Fibroblast of lung (primary cell): ENCODE measurements around the gene ADGRD1. TPM values are rescaled to one million over a fixed set of nuclear protein-coding genes. Genes with fewer than 3 reads are reported as not detected.

Source experiments
- DNase-seq, 2 donors: peaks; one replicate each; pipeline versions ENCODE4 v3.0.0 to v3.0.0-alpha.2; 2010; ENCODE audit warnings: low read depth in 2 of 2
- H2AFZ ChIP-seq: 2 replicates; pipeline ENCODE4 v1.5.1; 2012; ENCODE audit warnings: low read length, control low read depth, inconsistent platforms
- H3K27ac ChIP-seq: 2 replicates; pipeline ENCODE4 v1.5.1; 2011; ENCODE audit warnings: low read length, control low read depth; ENCODE audit not compliant: insufficient read depth
- H3K27me3 ChIP-seq: 2 replicates; pipeline ENCODE4 v1.5.1; 2011; ENCODE audit warnings: mild to moderate bottlenecking, low read length; ENCODE audit not compliant: control insufficient read depth, insufficient read depth
- H3K36me3 ChIP-seq: 2 replicates; pipeline ENCODE4 v1.5.1; 2011; ENCODE audit warnings: low read length; ENCODE audit not compliant: control insufficient read depth, insufficient read depth
- H3K4me1 ChIP-seq: 2 replicates; pipeline ENCODE4 v1.5.1; 2011; ENCODE audit warnings: low read length; ENCODE audit not compliant: control insufficient read depth, insufficient read depth; ENCODE audit errors: extremely low read depth
- H3K4me2 ChIP-seq: 2 replicates; pipeline ENCODE4 v1.5.1; 2011; ENCODE audit warnings: low read length, control low read depth; ENCODE audit not compliant: insufficient read depth; ENCODE audit errors: extremely low read depth
- H3K4me3 ChIP-seq, 4 experiments: fragments of 200-600 bp in 1 of 4; sonication (generic) in 1 of 4; replicated peaks in 1 of 4; 2 replicates each; pipeline ENCODE4 v1.5.1; 2011 to 2016; ENCODE audit warnings: low read length in 4 of 4, low read depth in 3 of 4, mild to moderate bottlenecking in 3 of 4, control low read depth in 2 of 4, inconsistent platforms in 1 of 4, mixed read lengths in 1 of 4; ENCODE audit not compliant: insufficient read depth in 1 of 4; ENCODE audit errors: control extremely low read depth in 1 of 4
- H3K79me2 ChIP-seq: 2 replicates; pipeline ENCODE4 v1.5.1; 2012; ENCODE audit warnings: mild to moderate bottlenecking, low read length, inconsistent platforms; ENCODE audit not compliant: control insufficient read depth, insufficient read depth
- H3K9ac ChIP-seq: 2 replicates; pipeline ENCODE4 v1.5.1; 2011; ENCODE audit warnings: mild to moderate bottlenecking, low read length, control low read depth; ENCODE audit not compliant: insufficient read depth
- H3K9me3 ChIP-seq: 2 replicates; pipeline ENCODE4 v1.5.1; 2012; ENCODE audit warnings: low read depth, low read length; ENCODE audit not compliant: control insufficient read depth, insufficient read depth
- H4K20me1 ChIP-seq: 2 replicates; pipeline ENCODE4 v1.5.1; 2011; ENCODE audit warnings: low read length; ENCODE audit not compliant: control insufficient read depth, insufficient read depth; ENCODE audit errors: extremely low read depth
- EZH2 ChIP-seq: IDR thresholded peaks from 2 replicates; pipeline ENCODE4 v1.5.1; 2012; ENCODE audit warnings: low read length, control low read depth, mild to moderate bottlenecking; ENCODE audit errors: missing control alignments
- polyA plus RNA-seq, 2 donors: library from polyadenylated mRNA; depleted of rRNA in 1 of 2; stranded (reverse) in 1 of 2; unstranded in 1 of 2; fragments of >200 nt; gene quantifications; 2 replicates each; pipeline ENCODE4 v1.2.1, GENCODE V29; 2011 to 2012; ENCODE audit warnings: missing spikeins in 1 of 2
- total RNA-seq: library from RNA; depleted of rRNA; stranded (reverse); fragments of >200 nt; gene quantifications from 2 replicates; pipeline ENCODE4 v1.2.1, GENCODE V29; 2014
- TF ChIP-seq, protein P1 (sequence below), 2 donors: IDR thresholded peaks in 1 of 2; conservative IDR thresholded peaks in 1 of 2; 1 replicate in 1 of 2; 2 replicates in 1 of 2; pipeline ENCODE4 v1.5.1; 2011 to 2012; ENCODE audit warnings: low read length in 2 of 2, control low read depth in 1 of 2, inconsistent platforms in 1 of 2, low read depth in 1 of 2, mild to moderate bottlenecking in 1 of 2

The ADGRD1 gene
- total and polyA plus RNA-seq, 2 donors (not counting 1 experiment from before 2014, with no cell fraction given) = 7.3 to 11.6 TPM

DNA sequence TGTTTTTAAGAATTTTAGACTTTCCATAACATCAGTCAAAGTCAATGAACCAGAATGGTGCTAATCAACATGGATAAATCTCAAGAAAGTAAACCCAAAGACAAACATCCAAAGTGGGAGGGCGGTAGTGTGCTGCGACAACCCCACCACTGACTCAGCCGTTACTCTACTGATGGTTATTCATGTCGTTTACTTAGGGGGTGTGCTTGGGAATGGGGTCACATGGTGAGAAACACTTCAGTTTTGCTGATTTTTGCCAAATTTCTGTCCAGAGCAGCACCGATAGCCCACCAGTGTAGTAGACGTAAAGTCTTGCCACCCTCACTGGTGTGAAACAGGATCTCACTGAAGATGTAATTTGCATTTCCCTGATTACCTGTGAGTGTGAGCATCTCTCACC lies 99.9 kb downstream of the ADGRD1 start:
- Histone ChIP-seq H4K20me1 (no peaks in the 10 kb centered on the region), H3K27me3 (no peaks in the 10 kb centered on the region), H3K79me2 (no peaks in the 10 kb centered on the region), H3K4me2 (no peak overlapping the region), H3K9ac (no peak overlapping the region), H3K36me3 (no peaks in the 10 kb centered on the region), H3K9me3 (no peaks in the 10 kb centered on the region), H3K4me1 (no peaks in the 10 kb centered on the region), H3K4me3 (no peak overlapping the region), H3K27ac (no peak overlapping the region), H2AFZ (no peak overlapping the region)
- TF ChIP-seq, protein P1, sequence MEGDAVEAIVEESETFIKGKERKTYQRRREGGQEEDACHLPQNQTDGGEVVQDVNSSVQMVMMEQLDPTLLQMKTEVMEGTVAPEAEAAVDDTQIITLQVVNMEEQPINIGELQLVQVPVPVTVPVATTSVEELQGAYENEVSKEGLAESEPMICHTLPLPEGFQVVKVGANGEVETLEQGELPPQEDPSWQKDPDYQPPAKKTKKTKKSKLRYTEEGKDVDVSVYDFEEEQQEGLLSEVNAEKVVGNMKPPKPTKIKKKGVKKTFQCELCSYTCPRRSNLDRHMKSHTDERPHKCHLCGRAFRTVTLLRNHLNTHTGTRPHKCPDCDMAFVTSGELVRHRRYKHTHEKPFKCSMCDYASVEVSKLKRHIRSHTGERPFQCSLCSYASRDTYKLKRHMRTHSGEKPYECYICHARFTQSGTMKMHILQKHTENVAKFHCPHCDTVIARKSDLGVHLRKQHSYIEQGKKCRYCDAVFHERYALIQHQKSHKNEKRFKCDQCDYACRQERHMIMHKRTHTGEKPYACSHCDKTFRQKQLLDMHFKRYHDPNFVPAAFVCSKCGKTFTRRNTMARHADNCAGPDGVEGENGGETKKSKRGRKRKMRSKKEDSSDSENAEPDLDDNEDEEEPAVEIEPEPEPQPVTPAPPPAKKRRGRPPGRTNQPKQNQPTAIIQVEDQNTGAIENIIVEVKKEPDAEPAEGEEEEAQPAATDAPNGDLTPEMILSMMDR (conservative IDR thresholded peaks at IDR 0.05 in 1 of 2, IDR thresholded peaks at IDR 0.05 in 1 of 2; ENCODE audit: low read depth in 1 of 2, low read length in 2 of 2) = no peak
- no peak for TF ChIP-seq EZH2
- DNase-seq = no peak

DNA sequence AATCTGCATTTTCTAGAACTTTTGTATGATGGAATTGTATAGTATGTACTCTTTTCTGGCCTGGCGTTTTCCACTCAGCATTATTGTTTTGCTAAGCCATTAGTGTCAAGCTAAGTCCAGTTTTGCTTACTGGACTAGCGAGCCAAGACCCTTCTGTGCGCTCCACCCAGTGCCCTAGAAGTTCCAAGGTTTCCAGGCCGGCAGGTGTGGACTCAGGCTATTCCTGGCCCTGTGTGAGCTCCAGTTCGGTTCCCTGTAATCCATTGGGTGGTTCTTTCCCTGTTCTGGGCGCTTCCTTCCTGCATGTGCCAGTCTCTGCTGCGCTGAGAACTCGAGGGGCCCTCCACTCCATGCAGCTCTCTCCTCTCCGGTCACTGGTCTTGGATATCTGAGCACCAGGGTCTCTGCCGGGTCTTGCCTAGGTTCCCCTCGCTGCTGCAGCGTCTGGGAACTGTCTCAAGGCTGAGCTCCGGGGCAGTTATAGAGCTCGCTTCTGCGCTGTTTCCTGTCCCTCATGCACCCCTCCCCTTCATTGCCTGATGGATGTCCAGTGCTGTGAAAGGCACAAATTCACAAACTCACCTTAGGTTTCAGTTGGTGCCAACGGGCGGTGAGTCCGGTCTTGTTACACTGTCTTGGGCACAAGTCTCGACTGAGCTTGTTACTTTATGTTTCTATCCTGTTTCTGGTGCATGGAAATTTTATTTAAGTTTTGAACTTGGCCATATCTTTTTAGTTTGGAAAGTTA lies 100.8 kb downstream of the ADGRD1 start:
- Histone ChIP-seq H3K27me3 (no peaks in the 10 kb centered on the region), H3K9ac (no peak overlapping the region), H3K4me1 (no peaks in the 10 kb centered on the region), H3K27ac (no peak overlapping the region), H2AFZ (no peak overlapping the region), H4K20me1 (no peaks in the 10 kb centered on the region), H3K79me2 (no peaks in the 10 kb centered on the region), H3K4me2 (no peak overlapping the region), H3K4me3 (no peak overlapping the region), H3K9me3 (no peaks in the 10 kb centered on the region), H3K36me3 (no peaks in the 10 kb centered on the region)
- no peak for DNase-seq
- TF ChIP-seq, protein P1 (conservative IDR thresholded peaks at IDR 0.05 in 1 of 2, IDR thresholded peaks at IDR 0.05 in 1 of 2; ENCODE audit: low read depth in 1 of 2, low read length in 2 of 2) = no peak
- TF ChIP-seq EZH2 = no peak

DNA sequence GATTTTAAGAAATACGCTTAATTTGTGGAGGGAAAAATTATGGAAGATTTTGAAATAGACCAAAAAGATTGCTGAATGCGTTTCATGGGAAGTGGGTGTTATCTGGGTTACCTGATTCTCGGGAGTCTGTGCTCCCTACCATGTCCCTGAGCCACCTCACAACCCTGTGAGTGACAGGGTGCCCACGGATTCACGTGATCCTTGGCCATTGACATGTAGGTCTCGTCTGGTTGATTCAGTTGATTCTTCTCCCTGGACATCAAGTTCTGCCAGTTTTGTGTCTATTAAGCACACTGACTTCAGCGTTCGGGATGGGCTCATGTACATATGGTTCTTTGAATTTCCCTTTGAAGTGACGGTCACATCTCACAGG lies 101.4 kb downstream of the ADGRD1 start:
- H3K27me3 ChIP-seq = no peaks in the 10 kb centered on the region
- no peaks in the 10 kb centered on the region for H4K20me1 ChIP-seq
- no peaks in the 10 kb centered on the region for H3K4me1 ChIP-seq
- H3K4me2 ChIP-seq = no peak overlapping the region
- no peaks in the 10 kb centered on the region for H3K9me3 ChIP-seq
- no peak overlapping the region for H2AFZ ChIP-seq
- H3K36me3 ChIP-seq = no peaks in the 10 kb centered on the region
- no peak overlapping the region for H3K4me3 ChIP-seq
- no peak overlapping the region for H3K9ac ChIP-seq
- no peak for TF ChIP-seq EZH2
- TF ChIP-seq, protein P1 (conservative IDR thresholded peaks at IDR 0.05 in 1 of 2, IDR thresholded peaks at IDR 0.05 in 1 of 2; ENCODE audit: low read depth in 1 of 2, low read length in 2 of 2) = no peak
- H3K79me2 ChIP-seq = no peaks in the 10 kb centered on the region
- no peak overlapping the region for H3K27ac ChIP-seq
- DNase-seq = no peak
